Measurements from ENCODE around the gene CYBC1. TPM values are rescaled to one million over a fixed set of nuclear protein-coding genes. Genes with fewer than 3 reads are reported as not detected.

The CYBC1 gene
- total RNA-seq, 4 donors from 2014 or later: 28.7 to 84.6 (median 64.6) TPM

- no peak for TF ChIP-seq CTCF (IDR thresholded peaks at IDR 0.05; ENCODE audit: low read depth)
Observed at GRCh38 chr17:82449131-82449882, 1.2 kb downstream of the CYBC1 start.

- TF ChIP-seq CTCF (IDR thresholded peaks at IDR 0.05; ENCODE audit: low read depth): no peak
Observed at GRCh38 chr17:82447876-82448275, 2.7 kb downstream of the CYBC1 start.

GRCh38 chr17:82446649-82447048 lies 3.9 kb downstream of the CYBC1 start:
- TF ChIP-seq CTCF (IDR thresholded peaks at IDR 0.05; ENCODE audit: low read depth): no peak

- no peak for TF ChIP-seq CTCF (IDR thresholded peaks at IDR 0.05; ENCODE audit: low read depth)
Observed at GRCh38 chr17:82446124-82446523, 4.4 kb downstream of the CYBC1 start.

GRCh38 chr17:82445542-82445941 lies 5.0 kb downstream of the CYBC1 start:
- no peak for TF ChIP-seq CTCF (IDR thresholded peaks at IDR 0.05; ENCODE audit: low read depth)

- no peak for TF ChIP-seq CTCF (IDR thresholded peaks at IDR 0.05; ENCODE audit: low read depth)
Observed at GRCh38 chr17:82444941-82445521, 5.5 kb downstream of the CYBC1 start.

GRCh38 chr17:82444284-82444893 lies 6.2 kb downstream of the CYBC1 start:
- no peak for TF ChIP-seq CTCF (IDR thresholded peaks at IDR 0.05; ENCODE audit: low read depth)

Data from subcutaneous adipose tissue (tissue), 4 donors.